Breast epithelium (tissue), 4 donors: ENCODE results near the gene HLTF. TPM values are rescaled to one million over a fixed set of nuclear protein-coding genes. Genes with fewer than 3 reads are reported as not detected.

ENCODE experiments used
- DNase-seq, 2 donors: peaks; one replicate each; pipeline ENCODE4 v3.0.0-alpha.2; 2019; ENCODE audit warnings: low spot score in 2 of 2
- H3K27ac ChIP-seq, 2 donors: fragments of 200-600 bp; sonication (generic) in 1 of 2; one replicate each; pipeline ENCODE4 v1.5.1; 2016 to 2019; ENCODE audit warnings: mild to moderate bottlenecking in 1 of 2
- H3K27me3 ChIP-seq, 2 donors: fragments of 200-600 bp; sonication (generic) in 1 of 2; one replicate each; pipeline versions ENCODE4 v1.5.1 to v1.6.0; 2017 to 2019; ENCODE audit warnings: control low read depth in 1 of 2, mild to moderate bottlenecking in 1 of 2
- H3K36me3 ChIP-seq: fragments of 200-600 bp; one replicate; pipeline ENCODE4 v1.5.1; 2019
- H3K4me1 ChIP-seq, 2 donors: fragments of 200-600 bp; sonication (generic); one replicate each; pipeline ENCODE4 v1.5.1; 2016 to 2019; ENCODE audit warnings: control low read depth in 1 of 2
- H3K4me3 ChIP-seq, 3 donors: fragments of 200-600 bp; sonication (generic); 1 replicate in 2 of 3; 2 replicates in 1 of 3; pipeline ENCODE4 v1.5.1; 2016 to 2019; ENCODE audit warnings: mild to moderate bottlenecking in 3 of 3, moderate library complexity in 2 of 3
- H3K9me3 ChIP-seq, 2 donors: fragments of 200-600 bp; sonication (generic) in 1 of 2; one replicate each; pipeline ENCODE4 v1.5.1; 2016 to 2019; ENCODE audit warnings: control low read depth in 1 of 2
- POLR2A ChIP-seq: fragments of 450-650 bp; IDR thresholded peaks from one replicate; pipeline ENCODE4 v1.6.1; 2016; ENCODE audit warnings: antibody characterized with exemption, mild to moderate bottlenecking, moderate library complexity
- POLR2AphosphoS5 ChIP-seq, 3 donors: sonication (generic); formaldehyde crosslinking; IDR thresholded peaks; one replicate each; pipeline ENCODE4 v1.6.1; 2017; ENCODE audit warnings: antibody characterized with exemption in 3 of 3
- intact Hi-C: fragments of 100-400 bp; cut with DNase I; formaldehyde crosslinking; loops from one replicate; pipeline ENCODE4 v1.15.1; 2023; ENCODE audit warnings: low total_unique reads
- total RNA-seq, 3 donors: library from RNA; depleted of rRNA; stranded (reverse); fragments of >200 nt; gene quantifications; one replicate each; pipeline ENCODE4 v1.1.0, GENCODE V29; 2016
- TF ChIP-seq, protein P1 (sequence below), 3 donors: fragments of 450-650 bp; IDR thresholded peaks; one replicate each; pipeline ENCODE4 v1.5.1; 2016 to 2017; ENCODE audit warnings: antibody characterized with exemption in 3 of 3, mild to moderate bottlenecking in 3 of 3, moderate library complexity in 3 of 3

Gene HLTF
- total RNA-seq, 3 donors from 2014 or later: 14.7 to 36.4 (median 22.6) TPM

DNA sequence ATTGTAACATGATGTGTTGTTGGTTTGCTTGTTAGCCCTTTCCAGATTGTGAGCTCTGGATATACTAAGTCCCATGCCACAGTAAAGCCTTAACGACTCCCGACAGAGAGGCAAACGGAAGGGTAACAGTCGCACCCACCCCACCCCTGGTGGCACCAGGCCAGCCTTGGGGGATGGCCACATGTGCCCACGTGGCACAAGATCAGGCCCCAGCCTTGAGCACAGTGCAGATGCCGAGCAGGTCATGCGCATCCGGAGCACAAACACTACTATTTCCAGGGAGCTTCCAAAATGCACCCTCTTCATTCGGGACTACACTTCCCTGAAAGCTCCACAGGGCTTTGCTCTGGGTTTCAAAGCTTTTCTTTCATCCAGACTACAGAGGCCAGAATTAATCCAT lies 32.4 kb upstream of the HLTF start:
- Histone ChIP-seq H3K9me3 (no peaks in the 10 kb centered on the region), H3K36me3 (no peaks in the 10 kb centered on the region), H3K27ac (no peak overlapping the region), H3K4me1 (no peaks in the 10 kb centered on the region), H3K4me3 (no peak overlapping the region), H3K27me3 (no peaks in the 10 kb centered on the region)
- TF ChIP-seq POLR2A (no peak), POLR2AphosphoS5 (IDR thresholded peaks at IDR 0.05) (no peak)
- TF ChIP-seq, protein P1, sequence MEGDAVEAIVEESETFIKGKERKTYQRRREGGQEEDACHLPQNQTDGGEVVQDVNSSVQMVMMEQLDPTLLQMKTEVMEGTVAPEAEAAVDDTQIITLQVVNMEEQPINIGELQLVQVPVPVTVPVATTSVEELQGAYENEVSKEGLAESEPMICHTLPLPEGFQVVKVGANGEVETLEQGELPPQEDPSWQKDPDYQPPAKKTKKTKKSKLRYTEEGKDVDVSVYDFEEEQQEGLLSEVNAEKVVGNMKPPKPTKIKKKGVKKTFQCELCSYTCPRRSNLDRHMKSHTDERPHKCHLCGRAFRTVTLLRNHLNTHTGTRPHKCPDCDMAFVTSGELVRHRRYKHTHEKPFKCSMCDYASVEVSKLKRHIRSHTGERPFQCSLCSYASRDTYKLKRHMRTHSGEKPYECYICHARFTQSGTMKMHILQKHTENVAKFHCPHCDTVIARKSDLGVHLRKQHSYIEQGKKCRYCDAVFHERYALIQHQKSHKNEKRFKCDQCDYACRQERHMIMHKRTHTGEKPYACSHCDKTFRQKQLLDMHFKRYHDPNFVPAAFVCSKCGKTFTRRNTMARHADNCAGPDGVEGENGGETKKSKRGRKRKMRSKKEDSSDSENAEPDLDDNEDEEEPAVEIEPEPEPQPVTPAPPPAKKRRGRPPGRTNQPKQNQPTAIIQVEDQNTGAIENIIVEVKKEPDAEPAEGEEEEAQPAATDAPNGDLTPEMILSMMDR (IDR thresholded peaks at IDR 0.05): no peak
- intact Hi-C loops: no loop called here
- no peak for DNase-seq

DNA sequence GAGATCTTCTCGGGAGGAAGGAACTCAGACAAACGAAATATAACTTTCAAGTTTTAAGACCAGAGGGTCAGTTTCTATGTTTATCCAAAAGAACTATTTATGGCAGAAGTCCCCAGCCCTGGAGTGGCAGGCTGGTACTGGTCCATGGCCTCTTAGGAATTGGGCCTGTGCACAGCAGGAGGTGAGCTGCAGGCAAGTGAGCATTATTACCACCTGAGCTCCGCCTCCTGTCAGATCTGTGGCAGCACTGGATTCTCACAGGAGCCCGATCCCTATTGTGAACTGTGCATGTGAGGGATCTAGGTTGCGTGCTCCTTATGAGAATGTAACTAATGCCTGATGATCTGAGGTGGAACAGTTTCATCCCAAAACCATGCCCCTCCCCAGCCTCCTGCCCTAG lies 28.8 kb upstream of the HLTF start:
- H3K27ac ChIP-seq: no peak overlapping the region
- no peak for DNase-seq
- H3K36me3 ChIP-seq: no peaks in the 10 kb centered on the region

DNA sequence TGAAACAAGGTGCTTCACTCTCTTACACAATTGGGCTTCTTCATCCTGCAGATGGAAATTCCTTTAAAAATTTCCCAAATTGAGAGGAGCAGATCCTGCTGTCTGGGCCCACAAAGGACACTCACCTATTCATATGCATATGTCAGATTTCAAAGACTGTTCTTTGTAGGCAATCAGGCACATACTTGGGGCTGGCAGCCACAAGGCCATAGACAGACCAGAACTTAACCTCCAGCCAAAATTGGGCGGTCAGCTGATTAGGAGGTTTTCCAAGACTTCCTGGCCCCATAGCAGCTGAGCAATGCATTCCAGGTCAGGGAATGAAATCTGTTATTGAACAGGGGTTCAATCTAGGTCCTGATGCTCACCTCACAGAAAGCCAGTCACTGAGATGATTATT lies 28.1 kb upstream of the HLTF start:
- no peaks in the 10 kb centered on the region for H3K9me3 ChIP-seq
- no peak for DNase-seq
- no peak overlapping the region for H3K4me3 ChIP-seq
- H3K27me3 ChIP-seq: no peaks in the 10 kb centered on the region
- H3K36me3 ChIP-seq: no peaks in the 10 kb centered on the region
- TF ChIP-seq POLR2A (no peak), POLR2AphosphoS5 (IDR thresholded peaks at IDR 0.05) (no peak)
- TF ChIP-seq, protein P1 (IDR thresholded peaks at IDR 0.05): no peak
- H3K4me1 ChIP-seq: no peaks in the 10 kb centered on the region
- H3K27ac ChIP-seq: no peak overlapping the region
- intact Hi-C loops: no loop called here

More for the DNA sequence above, 28.8 kb upstream of the HLTF start:
- no peaks in the 10 kb centered on the region for H3K9me3 ChIP-seq
- H3K4me1 ChIP-seq: no peaks in the 10 kb centered on the region
- H3K27me3 ChIP-seq: no peaks in the 10 kb centered on the region
- H3K4me3 ChIP-seq: no peak overlapping the region
- intact Hi-C loops: no loop called here
- TF ChIP-seq POLR2AphosphoS5 (IDR thresholded peaks at IDR 0.05) (no peak), POLR2A (no peak)
- TF ChIP-seq, protein P1 (IDR thresholded peaks at IDR 0.05): no peak

DNA sequence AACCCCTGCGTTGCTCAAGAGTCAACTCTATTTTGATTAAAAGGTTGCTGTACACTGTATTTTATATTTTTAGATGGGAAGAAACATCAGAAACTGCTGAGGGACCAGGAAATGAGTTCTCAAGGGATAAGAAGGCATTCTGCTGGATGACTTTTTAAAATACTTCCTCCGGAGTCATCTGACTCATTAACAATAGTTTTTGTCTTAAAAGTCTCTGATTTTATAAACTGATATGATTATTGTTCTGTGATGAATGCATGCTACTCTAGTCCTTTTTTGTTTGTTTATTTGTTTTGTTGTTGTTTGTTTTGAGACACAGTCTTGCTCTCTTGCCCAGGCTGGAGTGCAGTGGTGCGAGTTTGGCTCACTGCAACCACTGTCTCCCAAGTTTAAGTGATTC lies 18.2 kb upstream of the HLTF start:
- intact Hi-C loops: no loop called here

DNA sequence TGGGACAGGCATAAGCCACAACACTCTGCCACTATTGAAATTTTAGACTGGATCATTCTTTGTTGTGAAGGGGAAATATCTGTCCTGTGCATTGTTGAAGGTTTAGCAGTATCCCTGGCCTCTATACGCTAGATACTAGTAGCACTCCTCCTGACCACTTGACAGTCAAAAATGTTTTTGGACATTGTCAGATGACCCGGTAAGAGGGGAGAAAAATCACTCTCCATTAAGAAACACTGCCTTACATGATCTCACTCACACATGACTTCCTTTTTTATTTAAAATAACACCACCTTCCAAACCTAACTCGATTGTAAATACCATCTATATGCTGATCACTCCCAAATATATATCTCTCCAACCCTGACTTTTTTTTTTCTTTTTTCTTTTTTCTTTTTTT lies 15.3 kb upstream of the HLTF start:
- no peak overlapping the region for H3K27ac ChIP-seq
- TF ChIP-seq, protein P1 (IDR thresholded peaks at IDR 0.05): no peak
- no peak for TF ChIP-seq POLR2AphosphoS5 (IDR thresholded peaks at IDR 0.05)
- no peak for TF ChIP-seq POLR2A
- peaks cover 0 to 12% of the 10 kb centered on the region in 2 donors for H3K9me3 ChIP-seq
- H3K4me1 ChIP-seq: no peaks in the 10 kb centered on the region
- intact Hi-C loops: no loop called here
- no peak for DNase-seq
- no peak overlapping the region for H3K4me3 ChIP-seq
- no peaks in the 10 kb centered on the region for H3K36me3 ChIP-seq
- no peaks in the 10 kb centered on the region for H3K27me3 ChIP-seq

More for the DNA sequence above, 18.2 kb upstream of the HLTF start:
- Histone ChIP-seq H3K27me3 (no peaks in the 10 kb centered on the region), H3K9me3 (peaks cover 0 to 12% of the 10 kb centered on the region in 2 donors), H3K27ac (no peak overlapping the region), H3K4me3 (no peak overlapping the region), H3K36me3 (no peaks in the 10 kb centered on the region), H3K4me1 (no peaks in the 10 kb centered on the region)
- no peak for DNase-seq
- TF ChIP-seq POLR2AphosphoS5 (IDR thresholded peaks at IDR 0.05) (no peak), POLR2A (no peak)
- TF ChIP-seq, protein P1 (IDR thresholded peaks at IDR 0.05): no peak
